ENCODE data around the gene PITPNM3.
A peak's percentile ranks its signal among the peaks of the same experiment; 100 is the strongest.

The PITPNM3 gene

DNA sequence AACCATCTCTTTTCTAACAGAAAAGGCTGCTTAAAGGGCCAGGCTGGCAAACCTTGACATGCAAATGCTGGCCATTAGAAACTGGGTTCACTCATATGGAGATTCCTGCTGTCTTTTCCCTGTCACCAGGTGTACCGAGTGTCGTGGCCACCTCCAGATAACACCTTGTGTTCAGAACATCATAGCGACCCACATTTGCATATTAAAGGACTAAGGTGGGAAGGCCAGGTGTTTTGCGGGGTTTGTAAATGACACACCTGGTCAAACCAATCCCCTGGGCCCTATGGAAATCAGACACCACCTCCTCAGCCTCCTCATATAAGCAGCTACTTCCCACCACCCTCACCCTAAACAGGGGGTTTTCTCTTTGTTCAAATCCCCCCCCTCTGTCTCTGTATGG lies 118.9 kb downstream of the PITPNM3 start:
- Mint-ChIP-seq H3K27me3 (ENCODE audit: low read depth) (peaks cover 24% of the 10 kb centered on the region), H3K36me3 (ENCODE audit: low read depth) (no peaks in the 10 kb centered on the region), H3K27ac (no peak overlapping the region), H3K9me3 (no peaks in the 10 kb centered on the region), H3K4me3 (no peak overlapping the region), H3K4me1 (no peaks in the 10 kb centered on the region)
- TF ChIP-seq, protein P1, sequence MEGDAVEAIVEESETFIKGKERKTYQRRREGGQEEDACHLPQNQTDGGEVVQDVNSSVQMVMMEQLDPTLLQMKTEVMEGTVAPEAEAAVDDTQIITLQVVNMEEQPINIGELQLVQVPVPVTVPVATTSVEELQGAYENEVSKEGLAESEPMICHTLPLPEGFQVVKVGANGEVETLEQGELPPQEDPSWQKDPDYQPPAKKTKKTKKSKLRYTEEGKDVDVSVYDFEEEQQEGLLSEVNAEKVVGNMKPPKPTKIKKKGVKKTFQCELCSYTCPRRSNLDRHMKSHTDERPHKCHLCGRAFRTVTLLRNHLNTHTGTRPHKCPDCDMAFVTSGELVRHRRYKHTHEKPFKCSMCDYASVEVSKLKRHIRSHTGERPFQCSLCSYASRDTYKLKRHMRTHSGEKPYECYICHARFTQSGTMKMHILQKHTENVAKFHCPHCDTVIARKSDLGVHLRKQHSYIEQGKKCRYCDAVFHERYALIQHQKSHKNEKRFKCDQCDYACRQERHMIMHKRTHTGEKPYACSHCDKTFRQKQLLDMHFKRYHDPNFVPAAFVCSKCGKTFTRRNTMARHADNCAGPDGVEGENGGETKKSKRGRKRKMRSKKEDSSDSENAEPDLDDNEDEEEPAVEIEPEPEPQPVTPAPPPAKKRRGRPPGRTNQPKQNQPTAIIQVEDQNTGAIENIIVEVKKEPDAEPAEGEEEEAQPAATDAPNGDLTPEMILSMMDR (IDR thresholded peaks at IDR 0.05; ENCODE audit: unreplicated experiment in 3 of 3) = no peak

DNA sequence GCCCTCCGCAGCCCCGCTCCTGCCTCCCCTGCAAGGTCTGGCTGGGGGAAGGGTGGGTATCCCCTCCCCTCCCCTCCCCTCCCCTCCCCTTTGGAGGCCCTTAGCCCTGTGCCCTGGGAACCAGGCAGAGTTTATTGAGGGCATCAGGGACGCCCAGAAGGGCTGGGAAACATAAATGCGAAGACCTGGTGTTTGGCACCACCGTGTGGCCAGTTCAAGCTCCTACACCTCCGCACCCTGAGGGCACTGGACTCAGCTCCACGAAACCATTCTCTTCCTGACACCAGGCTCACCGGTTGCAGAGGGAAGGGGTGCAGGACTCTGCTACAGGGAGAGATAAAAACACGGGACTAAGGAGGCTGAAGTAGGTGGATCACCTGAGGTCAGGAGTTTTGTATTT lies 120.4 kb downstream of the PITPNM3 start:
- TF ChIP-seq, protein P1 (IDR thresholded peaks at IDR 0.05; ENCODE audit: unreplicated experiment in 3 of 3) = peak; percentile 75 to 83 (median 80)
- Mint-ChIP-seq H3K4me3 (no peak overlapping the region), H3K4me1 (no peaks in the 10 kb centered on the region)

DNA sequence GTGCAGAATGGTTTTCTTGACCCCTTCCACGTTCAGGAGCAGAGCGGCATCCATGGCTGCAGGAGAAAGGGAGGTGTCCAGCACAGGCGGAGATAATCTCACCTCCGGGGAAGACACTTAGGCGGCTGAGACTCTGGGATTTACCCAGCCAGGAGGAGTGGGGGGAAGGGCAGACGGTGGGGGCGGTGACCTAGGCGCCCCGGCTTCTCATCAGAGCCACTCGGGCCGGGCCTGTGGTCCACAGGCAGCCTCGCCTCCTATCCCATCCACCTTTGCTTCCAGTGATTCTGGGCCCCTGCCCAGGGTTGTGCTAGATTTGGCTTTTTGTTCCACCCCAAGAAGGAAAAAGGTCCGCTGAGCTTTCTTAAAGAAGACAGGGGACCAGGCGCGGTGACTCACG lies 121.3 kb downstream of the PITPNM3 start, which contains the start of gene AIPL1:
Gene AIPL1 (minus strand): TSS at position 71 of the 400 bp plus-strand sequence. CDS start 17 bp downstream, at position 54.
- H3K9me3 Mint-ChIP-seq = peaks cover 6% of the 10 kb centered on the region
- H3K36me3 Mint-ChIP-seq (ENCODE audit: low read depth) = no peaks in the 10 kb centered on the region
- no peak within 1 kb of the TSS for H3K4me3 Mint-ChIP-seq
- H3K27ac Mint-ChIP-seq = no peak within 1 kb of the TSS
- TF ChIP-seq, protein P1 (IDR thresholded peaks at IDR 0.05; ENCODE audit: unreplicated experiment in 3 of 3) = no peak
- no peaks in the 10 kb centered on the region for H3K4me1 Mint-ChIP-seq
- peaks cover 24% of the 10 kb centered on the region for H3K27me3 Mint-ChIP-seq (ENCODE audit: low read depth)

More for the DNA sequence above, 120.4 kb downstream of the PITPNM3 start:
- no peak overlapping the region for H3K27ac Mint-ChIP-seq
- peaks cover 24% of the 10 kb centered on the region for H3K27me3 Mint-ChIP-seq (ENCODE audit: low read depth)
- peaks cover 3% of the 10 kb centered on the region for H3K9me3 Mint-ChIP-seq
- no peaks in the 10 kb centered on the region for H3K36me3 Mint-ChIP-seq (ENCODE audit: low read depth)

DNA sequence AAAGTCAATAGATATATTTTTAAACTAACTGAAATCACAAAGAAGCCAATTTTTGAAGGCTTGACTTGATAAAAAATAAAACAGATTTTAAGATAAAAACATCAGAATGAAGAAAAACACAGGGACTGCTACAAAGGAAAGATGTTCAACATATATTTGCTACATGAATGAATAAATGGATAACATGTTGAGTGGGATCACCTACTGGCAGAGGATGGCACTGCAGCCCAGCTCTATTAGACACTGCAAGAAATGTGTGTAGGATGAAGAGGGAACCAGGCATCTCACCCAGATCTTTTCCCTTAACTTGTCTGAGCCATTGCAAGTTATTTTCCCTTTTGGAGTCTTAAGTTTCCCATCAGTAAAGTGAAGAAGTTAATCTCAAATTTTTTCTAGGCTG lies 125.6 kb downstream of the PITPNM3 start:
- Mint-ChIP-seq H3K4me1 (no peaks in the 10 kb centered on the region), H3K27me3 (ENCODE audit: low read depth) (peaks cover 5% of the 10 kb centered on the region), H3K27ac (no peak overlapping the region), H3K9me3 (peaks cover 10% of the 10 kb centered on the region), H3K36me3 (ENCODE audit: low read depth) (no peaks in the 10 kb centered on the region), H3K4me3 (no peak overlapping the region)
- TF ChIP-seq, protein P1 (IDR thresholded peaks at IDR 0.05; ENCODE audit: unreplicated experiment in 3 of 3) = peak; percentile 11 to 15 (median 13)

DNA sequence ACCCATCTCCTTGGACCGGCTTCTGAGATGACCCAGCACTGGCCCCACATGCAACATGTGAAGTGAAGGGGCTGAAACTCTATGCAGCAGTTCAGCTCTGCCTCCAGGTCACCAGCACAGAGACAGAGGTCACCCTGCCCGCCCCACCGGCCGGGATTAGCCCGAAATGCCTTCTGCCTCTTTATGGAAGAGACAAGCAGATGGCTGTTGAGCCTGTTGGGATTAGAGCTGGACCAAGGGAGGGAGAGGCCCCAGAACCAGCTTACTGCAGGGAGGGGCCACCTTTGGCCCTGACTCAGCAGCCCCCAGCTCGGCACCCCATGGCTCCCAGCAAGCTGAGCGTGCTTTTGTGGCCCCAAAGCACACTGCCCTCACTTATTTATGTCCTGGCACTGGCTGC lies 127.1 kb downstream of the PITPNM3 start:
- Mint-ChIP-seq H3K27ac (no peak overlapping the region), H3K9me3 (peaks cover 10% of the 10 kb centered on the region), H3K4me3 (no peak overlapping the region), H3K36me3 (ENCODE audit: low read depth) (no peaks in the 10 kb centered on the region), H3K4me1 (no peaks in the 10 kb centered on the region), H3K27me3 (ENCODE audit: low read depth) (peaks cover 8% of the 10 kb centered on the region)
- TF ChIP-seq, protein P1 (IDR thresholded peaks at IDR 0.05; ENCODE audit: unreplicated experiment in 3 of 3) = no peak

DNA sequence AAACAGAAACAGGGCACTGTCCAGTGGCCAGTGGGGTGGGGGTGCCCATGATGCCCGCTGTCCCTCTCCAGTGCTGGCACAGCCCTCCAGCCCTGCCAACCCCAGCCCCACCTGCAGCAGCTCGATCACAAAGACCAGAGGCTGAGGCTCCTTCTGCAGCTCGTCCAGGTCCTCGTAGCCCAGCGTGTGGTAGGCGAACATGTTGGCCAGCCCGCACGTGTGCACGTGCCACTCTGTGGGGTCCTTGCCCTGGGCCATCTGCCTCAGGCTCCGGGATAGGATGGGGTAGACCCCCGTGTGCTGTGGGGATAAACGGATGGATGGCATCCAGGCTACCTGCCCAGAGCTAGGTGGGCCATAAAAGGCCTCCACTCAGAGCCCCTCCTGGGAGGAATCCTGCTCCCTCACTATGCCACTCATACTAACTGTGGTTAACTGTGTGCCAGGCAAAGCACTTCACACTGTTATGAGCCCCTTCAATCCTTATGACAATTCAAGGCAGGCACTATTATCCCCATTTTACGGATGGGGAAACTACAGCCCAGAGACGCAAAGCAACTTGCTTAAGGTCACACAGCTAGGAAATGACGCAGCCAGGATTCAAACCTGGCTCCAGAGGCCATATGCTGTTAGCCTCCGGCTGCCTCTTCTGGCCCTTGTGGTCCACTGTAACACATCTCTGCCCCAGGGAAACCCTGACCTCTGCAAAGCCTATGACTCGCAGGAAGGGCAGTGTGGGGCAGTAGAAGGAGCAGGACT lies 128.0 kb downstream of the PITPNM3 start:
- peaks cover 8% of the 10 kb centered on the region for H3K27me3 Mint-ChIP-seq (ENCODE audit: low read depth)
- TF ChIP-seq, protein P1 (IDR thresholded peaks at IDR 0.05; ENCODE audit: unreplicated experiment in 3 of 3) = no peak

More for the DNA sequence above, 128.0 kb downstream of the PITPNM3 start:
- Mint-ChIP-seq H3K4me1 (no peaks in the 10 kb centered on the region), H3K27ac (no peak overlapping the region), H3K4me3 (no peak overlapping the region), H3K9me3 (peaks cover 10% of the 10 kb centered on the region), H3K36me3 (ENCODE audit: low read depth) (no peaks in the 10 kb centered on the region)

Data from nephron (organoid).